Astrocyte (in vitro differentiated cells and primary cell): ENCODE results near the gene ST6GAL2.

Source experiments
- CTCF ChIP-seq: IDR thresholded peaks from 2 replicates; pipeline ENCODE4 v1.5.1; 2011; ENCODE audit warnings: low read depth, mild to moderate bottlenecking, inconsistent platforms, low read length, moderate library complexity; ENCODE audit not compliant: insufficient read depth
- EZH2 ChIP-seq: IDR thresholded peaks from 2 replicates; pipeline ENCODE4 v1.6.1; 2012; ENCODE audit warnings: mild to moderate bottlenecking, low read length, inconsistent platforms; ENCODE audit not compliant: insufficient read depth

DNA sequence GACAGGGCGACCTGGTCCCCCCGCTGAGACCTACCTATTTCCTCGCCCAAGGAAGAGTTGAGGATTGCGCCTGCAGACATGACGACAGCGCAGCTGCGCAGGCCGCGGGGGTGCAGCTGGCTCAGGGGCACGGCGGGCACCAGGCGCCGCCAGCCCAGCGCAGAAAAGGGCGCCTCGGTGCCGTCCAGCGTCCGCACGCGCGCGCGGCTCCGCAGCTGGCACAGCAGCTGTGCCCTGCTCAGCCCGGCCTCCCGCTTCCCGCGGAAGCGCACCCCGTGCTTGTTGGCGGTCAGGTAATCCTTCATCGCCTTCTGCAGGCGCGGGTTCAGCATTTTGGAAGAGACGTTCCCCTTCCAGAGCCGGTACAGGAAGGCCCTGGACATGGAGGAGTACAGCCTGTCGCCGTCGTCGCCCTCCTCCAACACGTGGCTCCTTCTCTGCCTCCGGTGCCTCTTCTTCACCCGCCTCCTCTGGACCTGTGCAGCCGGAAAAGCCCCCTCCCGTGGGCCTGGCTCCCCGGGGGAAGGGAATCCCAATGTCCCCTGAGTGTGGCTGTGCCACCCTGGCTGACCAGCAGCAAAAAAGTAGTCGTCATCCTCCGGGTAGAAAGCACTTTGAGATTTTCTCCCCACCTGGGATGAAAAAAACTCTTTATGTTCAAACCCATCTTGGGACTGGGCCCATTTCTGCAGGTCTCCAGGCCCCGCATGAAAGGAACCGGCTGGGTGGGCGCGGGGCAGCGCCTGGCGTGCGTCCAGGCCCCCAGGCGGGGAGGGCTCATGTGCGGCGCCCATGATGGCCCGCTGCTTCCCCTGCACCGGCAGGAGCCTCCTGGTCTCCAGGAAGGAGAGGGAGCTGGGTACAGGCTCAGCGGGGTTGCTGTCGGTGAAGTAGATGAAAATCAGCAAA is 42.7 kb downstream of the ST6GAL2 start:
- TF ChIP-seq CTCF (no peak), EZH2 (no peak)
